Neutrophil (primary cell): ENCODE measurements around the gene CLBA1.

Experiments
- H3K27ac ChIP-seq: fragments of 200-600 bp; sonication (generic); 2 replicates; pipeline ENCODE4 v1.5.1; 2016; ENCODE audit warnings: mild to moderate bottlenecking, moderate library complexity
- H3K27me3 ChIP-seq: fragments of 200-600 bp; sonication (generic); 2 replicates; pipeline ENCODE4 v1.6.0; 2016; ENCODE audit warnings: mild to moderate bottlenecking
- H3K36me3 ChIP-seq: fragments of 200-600 bp; sonication (generic); 2 replicates; pipeline ENCODE4 v1.5.1; 2017
- H3K4me1 ChIP-seq, 2 experiments: fragments of 200-600 bp in 1 of 2; sonication (generic) in 1 of 2; 1 replicate in 1 of 2; 2 replicates in 1 of 2; pipeline versions ENCODE4 v1.5.1 to v1.6.1; 2013 to 2016; ENCODE audit warnings: low read depth in 1 of 2, low read length in 1 of 2, mild to moderate bottlenecking in 1 of 2, moderate library complexity in 1 of 2; ENCODE audit not compliant: control insufficient read depth in 1 of 2, insufficient read depth in 1 of 2
- H3K4me3 ChIP-seq, 2 experiments: fragments of 200-600 bp in 1 of 2; sonication (generic) in 1 of 2; 1 replicate in 1 of 2; 2 replicates in 1 of 2; pipeline ENCODE4 v1.5.1; 2013 to 2016; ENCODE audit warnings: low read depth in 1 of 2, low read length in 1 of 2, mild to moderate bottlenecking in 1 of 2, moderate library complexity in 1 of 2
- H3K9me3 ChIP-seq: fragments of 200-600 bp; sonication (generic); 2 replicates; pipeline ENCODE4 v1.5.1; 2016
- TF ChIP-seq, protein P1 (sequence below): fragments of 200-600 bp; sonication (generic); IDR thresholded peaks from 2 replicates; pipeline ENCODE4 v1.5.1; 2016; ENCODE audit warnings: antibody characterized with exemption

CLBA1 gene

DNA sequence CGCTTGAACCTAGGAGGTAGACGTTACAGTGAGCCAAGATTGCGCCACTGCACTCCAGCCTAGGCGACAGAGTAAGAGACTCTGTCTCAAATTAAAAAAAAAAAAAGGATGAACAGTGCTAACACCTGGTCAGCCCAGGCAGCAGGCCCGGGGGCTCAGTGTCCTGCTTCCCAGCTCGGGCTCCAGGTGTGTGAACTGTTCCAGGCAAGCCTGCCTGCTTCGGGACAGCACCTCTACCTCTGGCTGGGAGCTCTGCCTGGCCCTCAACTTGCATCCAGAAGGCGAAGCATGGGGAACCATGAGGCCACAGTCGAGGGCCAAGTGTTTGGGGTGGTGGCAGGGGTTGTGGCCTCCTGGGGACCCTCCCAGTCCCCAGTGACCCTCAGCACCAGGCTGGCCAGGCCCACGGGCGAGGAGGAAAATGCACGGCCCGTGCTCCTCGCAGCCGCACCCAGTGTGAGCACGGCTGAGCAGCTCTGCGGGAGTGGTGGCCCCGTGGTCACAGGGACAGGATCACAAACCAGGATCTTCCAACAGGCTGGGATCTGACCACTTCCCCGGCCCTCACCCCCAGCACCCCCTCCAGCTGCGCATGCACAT, 19.8 kb downstream of the CLBA1 start:
- Histone ChIP-seq H3K4me1 (no peaks in the 10 kb centered on the region), H3K27me3 (no peaks in the 10 kb centered on the region), H3K4me3 (no peak overlapping the region), H3K27ac (no peak overlapping the region), H3K36me3 (peaks cover 48% of the 10 kb centered on the region), H3K9me3 (no peaks in the 10 kb centered on the region)
- TF ChIP-seq, protein P1, sequence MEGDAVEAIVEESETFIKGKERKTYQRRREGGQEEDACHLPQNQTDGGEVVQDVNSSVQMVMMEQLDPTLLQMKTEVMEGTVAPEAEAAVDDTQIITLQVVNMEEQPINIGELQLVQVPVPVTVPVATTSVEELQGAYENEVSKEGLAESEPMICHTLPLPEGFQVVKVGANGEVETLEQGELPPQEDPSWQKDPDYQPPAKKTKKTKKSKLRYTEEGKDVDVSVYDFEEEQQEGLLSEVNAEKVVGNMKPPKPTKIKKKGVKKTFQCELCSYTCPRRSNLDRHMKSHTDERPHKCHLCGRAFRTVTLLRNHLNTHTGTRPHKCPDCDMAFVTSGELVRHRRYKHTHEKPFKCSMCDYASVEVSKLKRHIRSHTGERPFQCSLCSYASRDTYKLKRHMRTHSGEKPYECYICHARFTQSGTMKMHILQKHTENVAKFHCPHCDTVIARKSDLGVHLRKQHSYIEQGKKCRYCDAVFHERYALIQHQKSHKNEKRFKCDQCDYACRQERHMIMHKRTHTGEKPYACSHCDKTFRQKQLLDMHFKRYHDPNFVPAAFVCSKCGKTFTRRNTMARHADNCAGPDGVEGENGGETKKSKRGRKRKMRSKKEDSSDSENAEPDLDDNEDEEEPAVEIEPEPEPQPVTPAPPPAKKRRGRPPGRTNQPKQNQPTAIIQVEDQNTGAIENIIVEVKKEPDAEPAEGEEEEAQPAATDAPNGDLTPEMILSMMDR = no peak

- H3K4me3 ChIP-seq = no peak overlapping the region
- TF ChIP-seq, protein P1 = no peak
- H3K9me3 ChIP-seq = no peaks in the 10 kb centered on the region
- H3K36me3 ChIP-seq = peaks cover 53% of the 10 kb centered on the region
- no peaks in the 10 kb centered on the region for H3K27me3 ChIP-seq
- no peak overlapping the region for H3K27ac ChIP-seq
- H3K4me1 ChIP-seq = no peaks in the 10 kb centered on the region
Measured at GRCh38 chr14:105005929-105006830, 20.6 kb downstream of the CLBA1 start.

DNA sequence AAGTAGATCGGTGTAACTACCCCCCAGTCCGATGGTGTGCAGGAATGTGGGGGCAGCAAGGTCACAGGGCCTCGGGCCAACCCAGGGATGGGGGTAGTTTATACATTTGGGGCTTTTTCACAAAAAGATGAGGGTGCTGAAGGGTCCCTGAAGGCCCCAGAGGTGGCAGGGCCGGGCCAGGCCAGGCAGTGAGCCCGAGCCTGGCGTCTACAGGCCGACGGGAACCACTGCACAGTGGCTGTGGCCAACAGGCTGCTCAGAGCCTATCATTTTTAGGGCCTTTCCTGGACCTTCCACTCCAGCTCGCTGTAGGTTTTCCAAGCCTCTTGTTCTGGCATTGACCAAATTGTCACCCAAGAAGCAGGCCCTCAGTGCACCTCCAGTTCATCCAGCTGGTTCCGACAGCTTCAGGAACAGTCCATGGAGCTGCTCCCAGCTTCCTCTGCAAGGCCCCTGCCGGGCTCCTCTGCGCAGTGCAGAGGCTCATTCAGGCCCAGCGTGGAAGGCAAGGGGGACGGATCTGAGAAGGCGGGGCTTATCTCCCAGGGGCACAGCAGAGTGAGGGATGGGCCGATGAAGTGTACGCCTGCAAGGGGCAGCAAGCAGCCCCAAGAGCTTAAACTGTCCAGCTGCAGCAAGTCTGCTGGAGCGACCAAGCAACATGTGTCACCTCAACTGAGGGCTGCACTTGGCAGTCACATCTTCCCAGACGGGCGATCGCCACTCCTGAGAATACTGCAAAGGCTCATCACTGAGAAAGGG, 21.4 kb downstream of the CLBA1 start:
- H3K4me3 ChIP-seq = no peak overlapping the region
- H3K9me3 ChIP-seq = no peaks in the 10 kb centered on the region
- H3K27me3 ChIP-seq = no peaks in the 10 kb centered on the region
- no peak overlapping the region for H3K27ac ChIP-seq
- no peaks in the 10 kb centered on the region for H3K4me1 ChIP-seq
- TF ChIP-seq, protein P1 = no peak
- H3K36me3 ChIP-seq = peaks cover 60% of the 10 kb centered on the region

DNA sequence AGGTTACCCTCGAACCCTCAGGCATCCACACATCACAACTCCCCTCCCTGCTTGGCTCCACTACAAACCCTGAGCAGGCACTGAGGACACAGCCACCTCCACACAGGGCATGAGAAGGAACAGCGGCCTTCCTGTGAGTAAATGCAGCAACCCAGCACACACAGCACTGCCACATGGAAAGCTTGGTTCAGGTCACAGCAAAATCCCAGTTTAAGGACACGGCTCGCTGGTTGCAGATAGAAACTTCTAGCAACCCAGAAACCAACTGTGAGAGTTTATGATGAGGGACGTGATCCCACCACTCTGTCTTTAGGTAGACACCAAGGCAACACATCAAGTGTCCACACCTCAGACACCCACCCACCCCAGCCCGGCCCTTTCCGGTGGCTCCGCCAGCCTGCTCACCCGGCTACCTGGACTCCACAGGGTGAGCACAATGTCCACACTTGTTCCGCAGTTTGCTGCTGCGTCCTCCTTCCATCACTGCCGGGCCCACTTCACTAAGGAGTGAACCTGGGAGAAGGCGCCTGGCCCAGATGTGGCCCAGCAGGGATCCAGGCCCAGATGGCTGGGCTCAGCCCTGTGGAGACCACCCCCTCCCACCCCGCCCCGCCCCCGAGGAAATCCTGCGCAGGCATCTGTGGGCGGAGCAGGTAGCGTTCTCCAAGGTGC, 22.1 kb downstream of the CLBA1 start:
- no peak overlapping the region for H3K4me3 ChIP-seq
- H3K27me3 ChIP-seq = no peaks in the 10 kb centered on the region
- H3K4me1 ChIP-seq = no peaks in the 10 kb centered on the region
- H3K9me3 ChIP-seq = no peaks in the 10 kb centered on the region
- TF ChIP-seq, protein P1 = no peak
- H3K27ac ChIP-seq = no peak overlapping the region
- H3K36me3 ChIP-seq = peaks cover 60% of the 10 kb centered on the region

DNA sequence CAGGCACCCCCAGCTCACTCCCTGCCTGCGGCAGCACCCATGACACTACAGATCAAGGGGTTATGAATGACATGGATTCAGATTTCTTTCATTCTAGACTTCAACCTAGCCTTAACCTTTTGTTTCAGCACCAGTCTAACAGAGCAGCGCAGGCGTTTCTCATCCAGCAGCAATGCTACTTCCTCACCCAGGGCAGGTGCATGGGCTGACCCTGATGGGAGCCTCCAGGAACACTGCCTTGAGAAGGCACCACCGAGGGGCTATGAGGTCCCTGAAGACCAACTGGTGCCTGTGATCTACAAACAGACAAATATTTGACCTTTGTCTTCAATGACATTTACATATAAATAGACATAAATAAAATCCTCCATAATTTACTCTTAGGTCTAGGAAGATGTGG, 24.5 kb downstream of the CLBA1 start:
- no peaks in the 10 kb centered on the region for H3K9me3 ChIP-seq
- TF ChIP-seq, protein P1 = no peak
- H3K27ac ChIP-seq = no peak overlapping the region
- H3K4me3 ChIP-seq = no peak overlapping the region
- H3K4me1 ChIP-seq = peaks cover 0 to under 1% of the 10 kb centered on the region in 2 experiments
- H3K27me3 ChIP-seq = no peaks in the 10 kb centered on the region
- peaks cover 60% of the 10 kb centered on the region for H3K36me3 ChIP-seq
